Measurements from ENCODE around the gene TM4SF18. TPM values are rescaled to one million over a fixed set of nuclear protein-coding genes. Genes with fewer than 3 reads are reported as not detected.

The TM4SF18 gene
- total RNA-seq, 1 donor from 2014 or later = 11.6 TPM

DNA sequence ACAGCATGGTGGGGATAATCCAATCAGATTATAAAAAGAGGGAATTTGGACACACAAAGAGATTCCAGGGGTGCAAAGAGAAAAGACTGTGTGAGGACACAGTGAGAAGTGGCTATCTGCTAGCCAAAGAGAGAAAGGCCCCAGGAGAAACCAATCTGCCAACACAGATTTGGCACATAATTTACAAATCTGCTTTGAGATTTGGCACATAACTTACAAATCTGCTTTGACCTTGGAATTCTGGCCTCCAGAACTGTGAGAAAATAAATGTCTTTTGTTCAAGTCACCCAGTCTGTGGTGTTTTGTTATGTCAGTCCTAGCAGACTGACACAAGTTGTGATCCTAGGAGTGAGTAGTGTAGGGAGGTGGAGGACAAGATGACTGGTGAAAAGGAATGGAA lies 3.5 kb upstream of the TM4SF18 start:
- ATAC-seq = peak; percentile 53
- DNase-seq = no peak

DNA sequence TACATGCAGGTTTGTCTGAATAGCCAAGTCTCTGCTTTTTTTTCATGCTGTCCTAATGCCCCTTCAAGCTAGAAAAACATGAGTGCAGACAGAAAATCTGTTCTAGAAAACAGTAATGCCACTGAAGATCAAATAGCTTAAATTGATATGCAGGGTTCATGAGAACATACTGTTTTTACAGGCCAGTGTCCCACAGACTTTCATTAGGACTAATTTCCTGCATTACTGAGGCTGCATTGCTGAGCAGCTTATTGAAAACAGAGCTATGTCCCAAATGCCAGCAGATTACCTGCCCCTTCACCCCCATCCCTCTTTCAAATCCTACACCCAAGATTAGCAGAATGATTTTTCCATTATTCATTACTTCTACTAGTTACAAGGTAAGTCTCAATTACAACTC lies 665 bp downstream of the TM4SF18 start:
- ATAC-seq = no peak
- intact Hi-C loops (cut with micrococcal nuclease) = no loop called here
- no peak for DNase-seq

More for the DNA sequence above, 3.5 kb upstream of the TM4SF18 start:
- intact Hi-C loops (cut with micrococcal nuclease) = no loop called here

DNA sequence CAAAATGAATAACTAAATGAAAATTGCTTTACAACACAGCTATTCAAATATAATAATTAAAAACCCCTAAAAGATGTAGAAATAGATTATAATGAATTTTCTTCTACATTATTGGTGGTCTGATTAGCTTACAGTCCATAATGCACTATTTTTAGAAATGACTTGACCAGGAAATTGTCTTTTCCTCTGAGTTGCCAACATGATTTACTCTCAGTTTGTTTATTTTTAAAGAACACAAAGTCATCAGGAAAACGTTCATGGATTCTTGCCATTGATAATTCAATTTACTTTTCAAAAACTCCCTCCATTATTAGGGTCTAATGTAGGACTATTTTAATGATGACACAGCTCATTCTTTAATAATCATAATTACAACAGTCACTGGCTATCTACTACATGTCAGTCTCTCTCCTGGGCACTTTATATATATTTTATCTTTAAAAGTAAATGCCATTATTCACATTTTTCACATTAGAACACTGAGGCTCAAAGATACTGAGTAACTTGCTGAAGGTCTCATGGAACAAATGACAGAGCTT lies 1.1 kb downstream of the TM4SF18 start:
- intact Hi-C loops (cut with micrococcal nuclease) = no loop called here
- DNase-seq (no peak), ATAC-seq (no peak)

DNA sequence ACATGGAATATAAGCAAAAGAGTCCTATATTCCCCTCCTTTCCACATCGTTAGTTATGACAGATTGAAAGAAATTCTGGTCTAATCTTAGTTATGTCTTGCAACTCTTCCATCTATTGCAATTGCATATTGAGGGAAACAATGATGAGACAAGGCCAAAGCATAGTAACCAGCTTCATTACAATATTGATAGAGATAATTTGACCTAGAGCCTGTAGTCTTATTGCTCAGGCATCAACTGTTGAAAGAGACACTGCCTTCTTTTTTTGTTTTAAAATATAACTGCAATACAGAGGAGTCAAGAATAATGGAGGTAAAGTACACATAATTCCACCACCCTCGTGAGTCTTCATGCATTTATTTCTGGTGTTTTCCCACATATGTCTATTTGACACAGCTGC lies 2.0 kb downstream of the TM4SF18 start:
- no peak for ATAC-seq
- intact Hi-C loops (cut with micrococcal nuclease) = no loop called here
- DNase-seq = no peak

DNA sequence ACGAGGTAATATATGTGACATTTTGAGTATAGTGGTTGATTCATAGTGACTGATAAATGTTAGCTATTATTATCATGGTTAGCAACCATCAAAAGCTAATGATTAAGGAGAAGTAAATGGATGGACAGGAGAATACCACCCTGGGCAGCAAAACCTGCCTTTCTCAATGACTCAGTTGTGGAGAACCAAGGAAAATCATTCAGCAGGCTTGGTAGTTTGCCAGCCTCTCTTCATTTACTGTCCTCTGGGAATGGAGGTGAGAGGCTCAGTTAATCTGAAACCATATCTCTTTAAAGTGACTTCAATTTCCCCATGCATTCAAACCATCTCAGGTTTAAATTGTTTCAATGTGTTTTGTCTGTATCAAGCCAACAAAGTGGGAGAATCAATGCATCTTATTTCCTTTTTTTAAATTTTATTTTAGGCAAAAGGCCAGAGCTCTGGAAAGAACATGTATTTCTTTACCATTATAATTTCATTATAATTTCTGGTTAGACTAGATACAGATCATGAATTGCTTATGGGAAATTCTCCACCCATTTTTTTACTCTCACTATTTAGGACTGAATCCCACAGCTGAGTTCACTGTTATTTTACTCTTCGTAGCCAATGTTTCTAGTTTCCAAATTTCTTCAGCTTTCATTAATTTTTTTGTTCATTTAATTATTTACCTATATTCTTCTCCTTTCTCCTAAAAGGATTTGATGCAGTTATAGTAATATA lies 2.7 kb downstream of the TM4SF18 start:
- ATAC-seq (no peak), DNase-seq (no peak)
- intact Hi-C loops (cut with micrococcal nuclease) = no loop called here

DNA sequence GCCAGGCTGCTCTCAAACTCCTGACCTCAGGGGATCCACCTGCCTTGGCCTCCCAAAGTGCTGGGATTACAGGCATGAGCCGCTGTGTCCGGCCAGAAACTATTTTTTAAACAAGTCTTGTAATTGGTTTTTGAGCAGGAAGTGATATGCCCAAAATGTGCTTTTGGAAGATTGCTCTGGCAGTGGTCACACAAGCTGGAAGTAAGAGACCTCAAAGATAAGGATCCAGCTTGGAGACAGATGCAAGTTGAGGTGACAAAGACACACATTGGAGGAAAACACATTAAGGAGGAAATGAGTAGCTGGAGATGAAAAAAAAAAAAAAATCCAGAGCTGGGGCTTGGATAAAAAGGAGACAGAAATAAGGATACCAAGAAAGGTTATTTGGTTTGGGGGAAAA lies 6.3 kb downstream of the TM4SF18 start:
- DNase-seq (no peak), ATAC-seq (no peak)
- intact Hi-C loops (cut with micrococcal nuclease) = no loop called here

DNA sequence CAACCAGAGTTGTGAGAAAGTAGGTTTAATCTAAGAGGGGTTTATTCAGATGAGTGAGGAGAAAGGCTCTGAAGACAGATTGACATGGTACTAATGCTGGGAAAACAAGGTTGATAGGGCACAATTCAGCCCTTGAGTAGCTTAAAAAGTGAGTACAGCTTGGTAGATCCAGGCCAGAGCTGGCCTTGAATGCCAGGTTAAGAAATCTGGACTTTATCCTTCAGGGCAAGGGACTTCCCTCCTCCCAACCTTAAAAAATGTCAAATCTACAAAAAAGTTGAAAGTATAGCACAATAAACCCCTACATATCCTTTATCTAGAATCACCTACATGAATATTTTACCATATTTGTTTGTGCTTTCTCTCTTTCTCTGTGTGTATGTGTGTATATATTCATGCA lies 7.9 kb downstream of the TM4SF18 start:
- intact Hi-C loops (cut with micrococcal nuclease) = no loop called here
- ATAC-seq = no peak
- no peak for DNase-seq

DNA sequence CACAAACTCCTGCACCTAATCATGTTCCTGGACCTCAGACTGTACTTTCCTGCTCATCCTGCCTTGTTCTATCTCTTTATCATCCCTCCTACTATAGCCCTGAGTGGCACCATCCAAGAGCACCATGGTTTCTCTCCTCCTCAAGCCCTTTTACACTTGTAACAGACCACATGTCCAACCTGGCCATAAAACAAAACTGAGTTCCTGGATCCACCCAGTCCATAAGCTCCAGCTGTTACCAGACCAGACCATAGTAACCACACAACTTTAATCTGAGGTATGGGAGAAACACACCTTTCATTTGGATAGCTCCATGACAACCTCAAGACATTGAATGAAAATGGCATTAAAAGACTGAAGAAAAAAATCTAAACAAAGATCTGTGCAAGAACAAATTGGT lies 9.1 kb downstream of the TM4SF18 start:
- ATAC-seq (no peak), DNase-seq (no peak)
- intact Hi-C loops (cut with micrococcal nuclease) = no loop called here

DNA sequence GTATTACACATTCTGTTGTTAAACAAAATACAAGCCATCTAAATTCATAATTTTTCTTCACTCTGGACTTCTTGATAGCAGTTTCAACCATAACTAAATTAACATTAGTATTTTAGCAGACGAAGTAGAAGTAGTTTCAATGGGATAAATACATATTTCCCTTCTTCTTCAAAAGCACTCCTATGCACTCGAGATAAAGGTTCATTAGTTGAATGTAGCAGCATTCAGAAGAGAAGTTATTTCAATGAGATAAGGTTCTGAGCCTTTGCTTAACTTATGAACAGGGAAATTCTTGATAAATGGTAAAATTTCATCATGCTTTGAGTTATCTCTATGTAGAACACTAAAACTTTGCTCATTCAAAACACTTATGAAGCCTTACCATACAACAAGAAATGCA lies 11.8 kb downstream of the TM4SF18 start:
- no peak for ATAC-seq
- intact Hi-C loops (cut with micrococcal nuclease) = no loop called here
- no peak for DNase-seq

DNA sequence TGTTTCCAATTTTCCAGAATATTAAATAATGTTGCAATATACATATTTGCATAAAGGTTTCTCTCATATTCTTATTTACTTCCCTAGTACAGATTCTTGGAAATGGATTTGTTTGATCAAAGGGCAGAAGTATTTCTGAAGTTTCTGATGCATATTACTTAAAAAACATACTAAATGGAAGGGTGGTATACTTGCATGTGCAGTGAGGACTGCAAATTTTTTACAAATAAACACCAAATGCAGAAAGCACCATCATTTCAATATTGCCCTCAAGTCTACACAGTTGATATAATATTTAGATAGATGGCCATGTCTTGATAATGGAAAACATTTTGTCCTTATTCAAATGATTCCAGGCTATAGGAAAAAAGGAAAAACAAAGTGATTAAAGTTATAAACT lies 12.3 kb downstream of the TM4SF18 start:
- intact Hi-C loops (cut with micrococcal nuclease) = no loop called here
- DNase-seq = no peak
- no peak for ATAC-seq

DNA sequence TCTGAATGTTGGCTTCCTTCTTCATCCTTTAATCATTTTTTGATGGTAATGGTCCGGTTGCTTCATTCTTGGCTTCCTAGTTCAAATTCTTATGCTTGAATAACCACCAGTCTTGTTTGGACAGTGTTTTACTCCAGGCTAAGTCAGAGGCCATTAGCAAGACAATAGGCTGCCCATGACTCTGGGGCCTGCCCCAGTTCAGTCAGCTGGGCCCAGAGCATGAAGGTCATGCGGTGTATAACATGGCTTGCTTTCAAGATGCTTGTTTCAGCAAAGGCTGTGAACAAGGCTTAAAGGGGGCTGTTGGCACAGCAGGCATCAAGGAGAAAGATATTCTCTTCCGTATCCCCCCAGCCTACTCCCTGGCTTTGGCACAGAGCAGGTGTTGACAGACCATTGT lies 13.7 kb downstream of the TM4SF18 start:
- DNase-seq = no peak
- no peak for ATAC-seq
- intact Hi-C loops (cut with micrococcal nuclease) = no loop called here

DNA sequence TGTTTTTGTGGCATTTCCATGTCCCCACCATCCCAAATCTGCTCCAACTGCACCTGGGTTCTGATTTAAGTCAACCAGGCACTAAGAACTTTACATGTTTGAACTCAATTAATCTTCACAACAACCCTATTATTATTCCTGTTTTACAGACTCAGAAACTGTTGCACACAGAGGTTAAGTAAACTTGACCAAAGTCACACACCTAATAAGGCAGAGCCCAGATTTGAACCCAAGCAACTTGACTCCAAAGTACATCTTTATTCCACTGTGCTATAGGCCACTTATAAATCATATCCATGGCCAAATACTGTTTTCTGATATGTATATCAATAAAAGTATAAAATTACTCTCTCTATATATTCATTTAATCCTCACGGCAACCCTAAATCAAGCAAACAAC lies 16.4 kb downstream of the TM4SF18 start:
- DNase-seq = no peak
- intact Hi-C loops (cut with micrococcal nuclease) = no loop called here
- no peak for ATAC-seq

DNA sequence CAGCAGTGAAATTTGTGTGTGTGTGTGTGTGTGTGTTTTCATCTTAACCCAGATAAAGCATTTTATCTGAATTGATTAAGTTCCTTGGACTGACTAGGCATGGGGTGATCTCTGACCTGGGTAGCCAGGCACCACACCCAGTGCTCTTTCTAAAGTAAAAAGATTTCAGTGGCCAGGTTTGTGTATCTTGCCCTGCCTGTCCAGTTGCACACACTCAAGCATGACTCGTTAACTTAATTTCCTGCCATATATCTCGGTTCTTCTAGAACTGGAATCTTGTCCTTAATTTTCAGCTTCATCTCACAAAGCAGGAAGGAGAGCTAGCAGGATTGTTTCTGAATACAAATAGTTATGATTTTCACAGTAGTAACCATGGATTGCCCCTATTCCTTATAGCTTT lies 17.0 kb downstream of the TM4SF18 start:
- ATAC-seq (no peak), DNase-seq (no peak)
- intact Hi-C loops (cut with micrococcal nuclease) = no loop called here

DNA sequence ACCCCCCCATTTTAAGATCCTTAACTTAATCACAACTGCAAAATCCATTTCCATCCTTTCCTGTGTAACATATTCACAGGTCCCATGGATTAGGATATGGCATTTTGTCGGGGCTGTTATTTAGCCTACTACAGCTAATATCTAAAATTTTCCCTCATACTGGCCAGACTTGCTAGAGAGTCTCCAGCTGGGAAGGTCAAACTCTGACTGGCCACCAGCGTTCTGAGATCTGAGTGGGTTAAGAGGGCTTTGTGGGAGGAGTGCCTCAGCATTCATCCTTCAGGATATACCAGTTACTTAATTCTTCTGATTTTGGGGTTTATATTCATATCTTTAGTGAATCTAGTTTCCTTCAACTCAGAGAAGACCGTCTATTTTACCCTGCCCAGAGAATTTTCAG lies 17.7 kb downstream of the TM4SF18 start:
- intact Hi-C loops (cut with micrococcal nuclease) = no loop called here
- peak; percentile 40 for ATAC-seq
- no peak for DNase-seq

DNA sequence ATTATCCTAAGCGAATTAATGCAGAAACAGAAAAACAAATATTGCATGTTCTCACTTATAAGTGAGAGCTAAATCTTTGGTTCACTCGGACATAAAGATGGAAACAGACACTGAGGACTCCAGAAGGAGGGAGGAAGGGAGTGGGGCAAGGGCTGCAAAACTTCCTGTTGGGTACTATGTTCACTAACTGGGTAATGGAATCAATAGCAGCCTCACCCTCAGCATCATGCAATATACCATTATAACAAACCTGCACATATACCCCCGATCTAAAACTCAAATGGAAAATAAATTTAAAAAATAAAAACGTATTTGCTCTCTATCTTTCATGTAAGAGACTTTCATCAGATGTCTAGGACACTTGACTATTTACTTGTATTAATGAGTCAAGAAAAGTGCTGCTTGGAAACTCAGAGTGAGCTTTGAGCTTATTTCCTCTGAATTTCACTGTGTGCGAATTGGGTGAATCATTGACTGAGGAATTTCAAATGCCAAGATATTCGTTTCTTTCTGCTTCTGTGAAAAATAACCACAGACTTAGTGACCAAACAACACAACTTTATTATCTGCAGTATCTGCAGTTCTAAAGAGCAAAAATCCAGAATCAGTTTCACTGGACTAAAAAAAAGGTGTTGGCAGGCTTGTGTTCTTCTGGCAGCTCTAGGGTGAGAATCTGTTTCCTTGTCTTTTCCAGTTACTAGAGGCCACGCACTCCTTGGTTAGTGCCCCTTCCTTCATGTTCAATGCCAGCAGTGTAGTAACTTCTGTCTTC lies 18.4 kb downstream of the TM4SF18 start:
- DNase-seq (no peak), ATAC-seq (peak; percentile 33)
- intact Hi-C loops (cut with micrococcal nuclease) = no loop called here

DNA sequence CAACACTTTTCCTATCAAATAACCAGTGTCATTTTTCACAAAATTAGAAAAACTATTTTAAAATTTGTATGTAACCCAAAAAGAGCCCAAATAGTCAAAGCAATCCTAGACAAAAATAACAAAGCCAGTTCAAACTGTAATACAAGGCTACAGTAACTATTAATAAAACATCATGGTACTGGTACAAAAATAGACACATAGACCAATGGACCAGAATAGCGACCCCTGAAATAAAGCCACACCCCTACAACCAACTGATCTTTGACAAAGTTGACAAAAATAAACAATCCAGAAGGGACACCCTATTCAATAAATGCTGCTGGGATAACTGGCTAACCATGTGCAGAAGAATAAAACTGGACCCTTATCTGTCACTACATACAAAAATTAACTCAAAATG lies 19.9 kb downstream of the TM4SF18 start:
- intact Hi-C loops (cut with micrococcal nuclease) = no loop called here
- DNase-seq (no peak), ATAC-seq (no peak)

DNA sequence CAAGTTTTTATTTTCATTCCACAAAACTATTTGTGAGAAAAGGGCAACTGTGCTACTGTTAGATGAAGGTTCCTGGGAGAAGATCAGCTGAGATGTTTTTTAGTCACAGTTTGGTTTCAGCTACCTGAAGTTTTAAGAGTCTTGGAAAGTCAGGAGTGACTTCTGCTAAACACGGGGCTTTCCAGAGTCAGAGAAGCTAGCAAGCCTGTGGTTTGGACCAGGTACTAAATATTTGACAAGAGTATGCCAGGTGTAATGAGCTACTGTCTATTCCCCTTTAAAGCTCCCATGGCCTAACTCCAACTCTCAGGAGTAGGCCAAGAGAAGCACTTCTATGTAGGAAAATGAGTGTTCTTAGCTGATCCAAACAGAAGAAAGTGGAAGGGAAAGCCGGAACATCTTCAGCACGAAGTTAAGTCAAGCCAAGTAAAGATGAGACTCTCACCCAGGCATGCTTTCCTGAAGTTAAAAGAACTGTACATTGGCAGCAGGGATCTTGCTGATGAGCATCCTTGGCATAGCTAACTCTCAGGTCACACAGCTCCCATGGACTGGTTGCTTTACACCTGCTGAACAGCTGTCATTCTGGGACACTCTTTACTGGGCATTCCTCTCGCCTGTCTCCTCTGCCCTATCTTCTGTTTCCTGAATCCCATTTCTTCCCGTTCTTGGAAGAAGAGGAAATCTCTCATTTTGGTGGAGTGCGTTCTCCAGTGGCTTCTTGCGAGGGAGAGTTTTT lies 22.5 kb downstream of the TM4SF18 start:
- no peak for ATAC-seq
- no peak for DNase-seq
- intact Hi-C loops (cut with micrococcal nuclease) = no loop called here

DNA sequence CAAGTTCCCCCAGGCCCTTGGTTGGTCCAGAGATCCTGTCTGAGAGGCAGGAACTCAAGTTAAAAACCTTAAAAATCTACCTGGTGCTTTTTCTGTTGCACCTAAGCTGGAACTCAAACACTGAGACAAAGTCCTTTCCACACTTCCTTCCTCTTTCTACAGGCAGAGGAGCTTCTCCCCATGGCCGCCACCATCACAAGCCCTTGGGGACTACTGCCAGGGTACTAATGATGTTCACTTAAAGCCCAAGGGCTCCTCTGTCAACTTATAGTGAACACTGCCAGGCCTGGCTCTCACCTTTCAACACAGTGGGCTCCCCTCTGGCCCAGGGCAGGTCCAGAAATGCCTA lies 26.0 kb downstream of the TM4SF18 start:
- ATAC-seq (no peak), DNase-seq (no peak)
- intact Hi-C loops (cut with micrococcal nuclease) = no loop called here

DNA sequence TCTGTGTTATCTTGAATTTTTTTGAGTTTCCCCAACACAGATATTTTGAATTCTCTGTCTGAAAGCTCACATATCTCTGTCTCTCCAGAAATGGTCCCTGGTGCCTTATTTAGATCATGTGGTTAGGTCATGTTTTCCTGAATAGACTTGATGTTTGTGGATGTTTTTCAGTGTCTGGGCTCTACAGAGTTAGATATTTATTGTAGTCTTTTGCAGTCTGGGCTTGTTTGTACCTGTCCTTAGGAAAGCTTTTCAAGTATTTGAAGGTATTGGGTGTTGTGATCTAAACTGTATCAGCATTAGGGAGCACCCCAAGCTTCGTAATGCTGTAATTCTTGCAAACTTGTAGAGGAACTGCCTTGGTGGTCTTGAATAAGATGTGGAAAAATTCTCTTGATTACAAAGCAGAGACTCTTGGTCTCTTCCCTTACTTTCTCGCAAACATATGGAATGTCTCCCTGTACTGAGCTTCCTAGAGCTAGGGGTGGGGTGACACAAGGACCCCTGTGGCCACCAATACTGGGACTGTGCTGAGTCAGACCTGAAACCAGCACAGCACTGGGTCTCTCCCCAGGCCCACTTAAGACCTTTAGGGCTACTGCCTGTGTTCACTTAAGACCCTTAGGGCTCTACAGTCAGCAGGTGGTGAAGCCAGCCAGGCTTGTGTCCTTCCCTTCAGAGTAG lies 26.5 kb downstream of the TM4SF18 start:
- DNase-seq = no peak
- intact Hi-C loops (cut with micrococcal nuclease) = no loop called here
- ATAC-seq = no peak

DNA sequence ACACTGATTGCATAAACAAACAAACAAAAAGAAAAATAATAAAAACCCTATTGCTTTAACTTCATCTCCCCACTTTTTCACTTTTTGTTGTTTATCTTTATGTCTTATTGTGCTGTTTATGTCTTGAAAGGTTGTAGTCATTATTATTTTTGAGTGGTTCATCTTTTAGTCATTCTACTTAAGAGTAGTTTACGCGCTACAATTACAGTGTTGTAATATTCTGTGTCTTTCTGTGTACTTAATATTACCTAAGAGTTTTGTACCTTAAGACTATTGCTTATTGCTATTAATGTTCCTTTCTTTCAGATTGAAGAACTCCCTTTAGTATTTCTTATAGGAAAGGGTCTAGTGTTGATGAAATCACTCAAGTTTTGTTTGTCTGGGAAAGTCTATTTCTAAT lies 28.1 kb downstream of the TM4SF18 start:
- intact Hi-C loops (cut with micrococcal nuclease) = no loop called here
- ATAC-seq = no peak
- no peak for DNase-seq

Data from left ventricle myocardium superior (tissue), 1 donor.